Anterior cingulate cortex (tissue), 58 donors: ENCODE measurements around the gene ZNF335.

Source experiments
- DNase-seq, 58 donors: peaks; one replicate each; lab custom pipeline; 2025; lab: John Stamatoyannopoulos, UW

The ZNF335 gene

GRCh38 chr20:45975686-45976085 lies 3.7 kb upstream of the ZNF335 start:
- no peak for DNase-seq

GRCh38 chr20:45974896-45975565 lies 3.0 kb upstream of the ZNF335 start:
- DNase-seq, result no peak

- DNase-seq, result no peak
Measured at GRCh38 chr20:45972500-45973183, 639 bp upstream of the ZNF335 start.

GRCh38 chr20:45971425-45971674 lies 653 bp downstream of the ZNF335 start:
- DNase-seq, result peak in 4 of 58 donors; percentile 52 to 73 (median 66)

GRCh38 chr20:45970646-45971424 lies 1.2 kb downstream of the ZNF335 start:
- DNase-seq, result peak in 3 of 58 donors; percentile 23 to 44 (median 26)

GRCh38 chr20:45969712-45970634 lies 2.0 kb downstream of the ZNF335 start:
- DNase-seq, result peak in 6 of 58 donors; percentile 13 to 42 (median 17)

GRCh38 chr20:45968801-45969711 lies 2.9 kb downstream of the ZNF335 start:
- no peak for DNase-seq

GRCh38 chr20:45968081-45968671 lies 3.8 kb downstream of the ZNF335 start:
- no peak for DNase-seq

- no peak for DNase-seq
Measured at GRCh38 chr20:45967551-45968080, 4.4 kb downstream of the ZNF335 start.

- DNase-seq, result no peak
Measured at GRCh38 chr20:45965169-45966002, 6.6 kb downstream of the ZNF335 start.

GRCh38 chr20:45964006-45964400 lies 8.0 kb downstream of the ZNF335 start:
- no peak for DNase-seq

GRCh38 chr20:45963059-45964005 lies 8.7 kb downstream of the ZNF335 start:
- DNase-seq, result peak in 2 of 58 donors; percentile 29 to 31

- no peak for DNase-seq
Measured at GRCh38 chr20:45962031-45962755, 9.8 kb downstream of the ZNF335 start.

GRCh38 chr20:45959956-45960630 lies 11.9 kb downstream of the ZNF335 start:
- DNase-seq, result no peak

- no peak for DNase-seq
Measured at GRCh38 chr20:45959126-45959525, 12.9 kb downstream of the ZNF335 start.
